Measurements from ENCODE around the gene CCP110.

Gene CCP110

GRCh38 chr16:19599968-19600716 lies 76.4 kb downstream of the CCP110 start:
- Histone ChIP-seq H3K4me1 (ENCODE audit: control insufficient read depth, insufficient read depth, low read length, poor library complexity, severe bottlenecking) (peaks cover 3% of the 10 kb centered on the region), H3K36me3 (ENCODE audit: control insufficient read depth, insufficient read depth, low read length) (peaks cover 32% of the 10 kb centered on the region), H3K27ac (ENCODE audit: low read depth, low read length, severe bottlenecking) (peak overlapping the region; percentile 31), H3K9me3 (ENCODE audit: control insufficient read depth, low read length) (no peaks in the 10 kb centered on the region), H3K4me3 (ENCODE audit: extremely low read depth, insufficient read depth, low read length, poor library complexity, severe bottlenecking) (no peak overlapping the region)
- 80 to 92% methylated on average over 3 to 4 of the region's 5 CpGs for WGBS, 2 experiments (ENCODE audit: insufficient coverage in 2 of 2)

GRCh38 chr16:19601083-19601976 lies 77.6 kb downstream of the CCP110 start:
- peaks cover 34% of the 10 kb centered on the region for H3K36me3 ChIP-seq (ENCODE audit: control insufficient read depth, insufficient read depth, low read length)
- no peak overlapping the region for H3K27ac ChIP-seq (ENCODE audit: low read depth, low read length, severe bottlenecking)
- 67 to 71% methylated on average over 6 to 8 of the region's 13 CpGs for WGBS, 2 experiments (ENCODE audit: insufficient coverage in 2 of 2)
- H3K4me3 ChIP-seq (ENCODE audit: extremely low read depth, insufficient read depth, low read length, poor library complexity, severe bottlenecking): no peak overlapping the region
- no peaks in the 10 kb centered on the region for H3K9me3 ChIP-seq (ENCODE audit: control insufficient read depth, low read length)
- H3K4me1 ChIP-seq (ENCODE audit: control insufficient read depth, insufficient read depth, low read length, poor library complexity, severe bottlenecking): peaks cover 2% of the 10 kb centered on the region

Measured in mesodermal cell (in vitro differentiated cells).